Hepatocyte (in vitro differentiated cells): ENCODE results near the gene CCDC18.

ENCODE experiments used
- CTCF ChIP-seq: fragments of 200-600 bp; sonication (generic); IDR thresholded peaks from 2 replicates; pipeline ENCODE4 v1.5.1; 2016; ENCODE audit warnings: antibody characterized with exemption, mild to moderate bottlenecking; ENCODE audit not compliant: poor library complexity
- EZH2 ChIP-seq: fragments of 200-600 bp; sonication (generic); IDR thresholded peaks from 2 replicates; pipeline ENCODE4 v1.6.1; 2016; ENCODE audit warnings: antibody characterized with exemption, mild to moderate bottlenecking, borderline replicate concordance
- EZH2phosphoT487 ChIP-seq: fragments of 200-600 bp; sonication (generic); IDR thresholded peaks from one replicate; pipeline ENCODE4 v1.6.1; 2018; ENCODE audit warnings: antibody characterized with exemption, mild to moderate bottlenecking, low read depth, moderate library complexity; ENCODE audit not compliant: unreplicated experiment, severe bottlenecking

- TF ChIP-seq CTCF (no peak), EZH2phosphoT487 (no peak), EZH2 (no peak)
Measured at GRCh38 chr1:93207211-93207610, 26.7 kb downstream of the CCDC18 start.
